OCI-LY7 (cell line): ENCODE results near the gene NOP9. TPM values are rescaled to one million over a fixed set of nuclear protein-coding genes. Genes with fewer than 3 reads are reported as not detected.

Source experiments
- BruUV-seq: library from RNA; stranded (reverse); fragments of 400-500 nt; replicated peaks from 2 replicates; lab custom pipeline; 2021; lab: Mats Ljungman, UMichigan
- CTCF ChIA-PET: fragments of 300-600 bp; sonication (Branson Sonifier 250); formaldehyde crosslinking; loops from one replicate; lab custom pipeline; 2022; ENCODE audit warnings: antibody characterized with exemption; ENCODE audit not compliant: unreplicated experiment; lab: Charles Lee
- POLR2A ChIA-PET: fragments of 300-600 bp; sonication (Branson Sonifier 250); formaldehyde crosslinking; loops from one replicate; lab custom pipeline; 2022; ENCODE audit warnings: antibody characterized with exemption; lab: Charles Lee
- DNase-seq: peaks from one replicate; pipeline ENCODE4 v3.0.0-alpha.2; 2015; ENCODE audit warnings: low spot score
- H2AFZ ChIP-seq: fragments of 200-600 bp; sonication (generic), shearing (Covaris generic); 2 replicates; pipeline ENCODE4 v1.6.1; 2014; ENCODE audit warnings: mild to moderate bottlenecking, antibody characterized with exemption, low read length, moderate library complexity
- H3K27ac ChIP-seq: fragments of 200-600 bp; sonication (generic); 2 replicates; pipeline ENCODE4 v1.5.1; 2014; ENCODE audit warnings: mixed run types, low read depth, mild to moderate bottlenecking, moderate library complexity, low read length, inconsistent platforms; ENCODE audit not compliant: poor library complexity, severe bottlenecking
- H3K36me3 ChIP-seq: fragments of 200-600 bp; sonication (generic); 2 replicates; pipeline ENCODE4 v1.6.1; 2014; ENCODE audit warnings: mild to moderate bottlenecking, antibody characterized with exemption, low read length, moderate library complexity, mixed read lengths; ENCODE audit not compliant: insufficient read depth
- H3K4me1 ChIP-seq: fragments of 200-600 bp; sonication (generic); 2 replicates; pipeline ENCODE4 v1.5.1; 2014; ENCODE audit warnings: mild to moderate bottlenecking, low read length; ENCODE audit not compliant: insufficient read depth, poor library complexity, severe bottlenecking
- H3K4me2 ChIP-seq: fragments of 200-600 bp; sonication (generic); 2 replicates; pipeline ENCODE4 v1.6.1; 2014; ENCODE audit warnings: mild to moderate bottlenecking, low read length
- H3K4me3 ChIP-seq: fragments of 200-600 bp; sonication (generic); 2 replicates; pipeline ENCODE4 v1.5.1; 2014; ENCODE audit warnings: mild to moderate bottlenecking, low read depth, low read length; ENCODE audit not compliant: poor library complexity, severe bottlenecking
- H3K79me2 ChIP-seq: fragments of 200-600 bp; sonication (generic); 2 replicates; pipeline ENCODE4 v1.6.1; 2016; ENCODE audit warnings: low read depth, mild to moderate bottlenecking, low read length, moderate library complexity, mixed read lengths; ENCODE audit not compliant: insufficient read depth
- H3K9me2 ChIP-seq: fragments of 200-600 bp; sonication (generic); 2 replicates; pipeline ENCODE4 v1.6.1; 2016; ENCODE audit warnings: mild to moderate bottlenecking, low read length, mixed read lengths; ENCODE audit not compliant: insufficient read depth
- H3K9me3 ChIP-seq: fragments of 200-600 bp; sonication (generic); 2 replicates; pipeline ENCODE4 v1.6.1; 2014; ENCODE audit warnings: mild to moderate bottlenecking, mixed run types, low read length, mixed read lengths
- H4K20me1 ChIP-seq: fragments of 200-600 bp; sonication (generic); 2 replicates; pipeline ENCODE4 v1.6.1; 2014; ENCODE audit warnings: mild to moderate bottlenecking, antibody characterized with exemption, low read length, moderate library complexity, mixed read lengths; ENCODE audit not compliant: insufficient read depth
- CTCF ChIP-seq: fragments of 200-600 bp; sonication (generic); conservative IDR thresholded peaks from 2 replicates; pipeline ENCODE4 v1.5.1; 2014; ENCODE audit warnings: mild to moderate bottlenecking, antibody characterized with exemption, low read length, moderate library complexity, mixed read lengths
- EZH2phosphoT487 ChIP-seq: fragments of 200-600 bp; sonication (generic); IDR thresholded peaks from 2 replicates; pipeline ENCODE4 v1.6.1; 2018; ENCODE audit warnings: low read depth, borderline replicate concordance, mild to moderate bottlenecking, mixed run types, antibody characterized with exemption, low read length, moderate library complexity, mixed read lengths
- intact Hi-C: fragments of 100-400 bp; cut with micrococcal nuclease; formaldehyde crosslinking; loops from one replicate; pipeline ENCODE4 v1.10.0; 2022; ENCODE audit not compliant: unreplicated experiment
- total RNA-seq, 2 experiments: library from RNA; depleted of rRNA in 1 of 2; stranded (reverse); fragments of >200 nt in 1 of 2; shearing (Covaris generic) in 1 of 2; gene quantifications; 2 replicates each; pipeline ENCODE4 v1.2.3, GENCODE V29; 2014 to 2022

NOP9 gene
- total RNA-seq, 2 experiments from 2014 or later: 33.2 to 52.6 TPM

GRCh38 chr14:24323341-24323740, 23.7 kb downstream of the NOP9 start:
- Histone ChIP-seq H3K4me3 (no peak overlapping the region), H3K9me3 (no peaks in the 10 kb centered on the region), H2AFZ (no peak overlapping the region), H3K36me3 (no peaks in the 10 kb centered on the region), H3K4me2 (no peak overlapping the region), H4K20me1 (no peaks in the 10 kb centered on the region), H3K79me2 (no peaks in the 10 kb centered on the region), H3K9me2 (no peaks in the 10 kb centered on the region), H3K27ac (no peak overlapping the region), H3K4me1 (peaks cover 7% of the 10 kb centered on the region)
- ChIA-PET CTCF (no interaction called here), POLR2A (no interaction called here)
- TF ChIP-seq EZH2phosphoT487 (no peak), CTCF (no peak)
- DNase-seq: no peak
- BruUV-seq: no TSS peak
- intact Hi-C loops: no loop called here

- Histone ChIP-seq H4K20me1 (no peaks in the 10 kb centered on the region), H3K36me3 (no peaks in the 10 kb centered on the region), H3K79me2 (no peaks in the 10 kb centered on the region), H3K27ac (no peak overlapping the region), H3K4me1 (peaks cover 7% of the 10 kb centered on the region), H2AFZ (no peak overlapping the region), H3K9me2 (no peaks in the 10 kb centered on the region), H3K4me2 (no peak overlapping the region), H3K4me3 (no peak overlapping the region), H3K9me3 (no peaks in the 10 kb centered on the region)
- no TSS peak for BruUV-seq
- DNase-seq: no peak
- intact Hi-C loops: no loop called here
- CTCF ChIA-PET: interaction anchor here (0.6 kb wide), 1 partner anchor 24 kb away, joined by 4 read pairs; no protein-coding TSS in a partner anchor
- POLR2A ChIA-PET: no interaction called here
- TF ChIP-seq EZH2phosphoT487: no peak
- no peak for TF ChIP-seq CTCF
Observed at GRCh38 chr14:24324024-24324423, 24.4 kb downstream of the NOP9 start.

- H3K9me3 ChIP-seq: no peaks in the 10 kb centered on the region
- no peak overlapping the region for H3K4me3 ChIP-seq
- ChIA-PET CTCF (interaction anchor here (1.8 kb wide), 1 partner anchor 106 kb away, joined by 5 read pairs; no protein-coding TSS in a partner anchor), POLR2A (no interaction called here)
- no peaks in the 10 kb centered on the region for H4K20me1 ChIP-seq
- peaks cover 7% of the 10 kb centered on the region for H3K4me1 ChIP-seq
- H3K36me3 ChIP-seq: no peaks in the 10 kb centered on the region
- H3K27ac ChIP-seq: no peak overlapping the region
- DNase-seq: no peak
- H3K79me2 ChIP-seq: no peaks in the 10 kb centered on the region
- no peak for TF ChIP-seq CTCF
- no peak for TF ChIP-seq EZH2phosphoT487
- H2AFZ ChIP-seq: no peak overlapping the region
- no peak overlapping the region for H3K4me2 ChIP-seq
- no peaks in the 10 kb centered on the region for H3K9me2 ChIP-seq
- intact Hi-C loops: no loop called here
- BruUV-seq: no TSS peak
Observed at GRCh38 chr14:24325041-24325530, 25.4 kb downstream of the NOP9 start.
